ENCODE measurements around the gene APH1B.
A peak's percentile ranks its signal among the peaks of the same experiment; 100 is the strongest.

The APH1B gene

DNA sequence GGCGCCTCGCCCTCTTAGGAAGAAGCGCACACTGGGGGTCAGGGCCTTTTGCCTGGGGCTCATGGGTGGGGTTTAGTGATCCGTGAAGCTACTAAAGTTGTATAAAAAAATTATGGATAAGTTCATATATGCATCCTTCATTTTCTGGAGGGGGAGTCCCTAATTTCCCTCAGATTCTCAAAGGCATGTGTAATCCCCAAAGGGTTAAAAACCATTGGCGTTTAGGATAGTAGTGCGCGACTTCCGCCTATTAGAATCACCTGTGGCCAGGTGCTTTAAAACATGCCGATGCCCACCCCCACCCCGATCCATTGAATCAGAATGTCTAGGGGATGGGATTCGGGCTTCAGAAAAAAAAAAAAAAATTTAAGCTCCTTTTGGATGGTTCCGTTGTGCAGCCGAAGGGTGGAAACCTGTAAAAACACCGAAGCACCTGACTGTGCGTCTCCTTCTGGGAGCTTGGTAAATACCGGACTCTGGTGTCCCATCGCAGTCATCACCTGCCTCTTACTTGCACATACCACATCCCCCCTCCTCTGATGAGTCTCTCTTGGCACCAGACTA, 570 bp downstream of the APH1B start:
- Histone ChIP-seq H3K27me3 (no peaks in the 10 kb centered on the region), H3K36me3 (peaks cover 0 to 21% (median 0%) of the 10 kb centered on the region in 3 donors), H3K27ac (peak overlapping the region; percentile 91 to 99), H3K4me1 (peaks cover 0 to 9% (median 4%) of the 10 kb centered on the region in 4 donors), H3K4me3 (peak overlapping the region; percentile 74 to 99), H3K9me3 (no peaks in the 10 kb centered on the region)
- intact Hi-C loops (cut with DNase I; ENCODE audit: low total_unique reads) = loop anchor here (5.0 kb wide), 1 partner anchor 156 kb away; the partner anchor contains the start of gene LACTB
- TF ChIP-seq, protein P1, sequence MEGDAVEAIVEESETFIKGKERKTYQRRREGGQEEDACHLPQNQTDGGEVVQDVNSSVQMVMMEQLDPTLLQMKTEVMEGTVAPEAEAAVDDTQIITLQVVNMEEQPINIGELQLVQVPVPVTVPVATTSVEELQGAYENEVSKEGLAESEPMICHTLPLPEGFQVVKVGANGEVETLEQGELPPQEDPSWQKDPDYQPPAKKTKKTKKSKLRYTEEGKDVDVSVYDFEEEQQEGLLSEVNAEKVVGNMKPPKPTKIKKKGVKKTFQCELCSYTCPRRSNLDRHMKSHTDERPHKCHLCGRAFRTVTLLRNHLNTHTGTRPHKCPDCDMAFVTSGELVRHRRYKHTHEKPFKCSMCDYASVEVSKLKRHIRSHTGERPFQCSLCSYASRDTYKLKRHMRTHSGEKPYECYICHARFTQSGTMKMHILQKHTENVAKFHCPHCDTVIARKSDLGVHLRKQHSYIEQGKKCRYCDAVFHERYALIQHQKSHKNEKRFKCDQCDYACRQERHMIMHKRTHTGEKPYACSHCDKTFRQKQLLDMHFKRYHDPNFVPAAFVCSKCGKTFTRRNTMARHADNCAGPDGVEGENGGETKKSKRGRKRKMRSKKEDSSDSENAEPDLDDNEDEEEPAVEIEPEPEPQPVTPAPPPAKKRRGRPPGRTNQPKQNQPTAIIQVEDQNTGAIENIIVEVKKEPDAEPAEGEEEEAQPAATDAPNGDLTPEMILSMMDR (IDR thresholded peaks at IDR 0.05) = no peak
- DNase-seq = no peak

DNA sequence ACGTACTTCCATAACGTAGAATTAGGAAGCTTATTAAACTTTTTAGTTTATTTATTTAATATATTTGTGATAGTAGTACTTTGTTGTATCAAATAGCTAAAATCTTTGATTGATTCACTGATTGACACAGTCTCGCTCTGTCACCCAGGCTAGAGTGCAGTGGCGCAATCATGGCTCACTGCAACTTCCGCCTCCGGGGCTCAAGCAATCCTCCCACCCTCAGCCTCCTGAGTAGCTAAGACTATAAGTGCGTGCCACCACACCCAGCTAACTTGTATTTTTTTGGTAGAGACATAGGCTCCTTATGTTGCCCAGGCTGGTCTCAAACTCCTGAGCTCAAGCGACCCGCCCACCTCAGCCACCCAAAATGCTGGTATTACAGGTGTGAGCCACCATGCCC, 5.7 kb downstream of the APH1B start:
- no peak overlapping the region for H3K4me3 ChIP-seq
- no peaks in the 10 kb centered on the region for H3K9me3 ChIP-seq
- peaks cover 0 to 7% (median 2%) of the 10 kb centered on the region in 4 donors for H3K4me1 ChIP-seq
- no peak overlapping the region for H3K27ac ChIP-seq
- TF ChIP-seq, protein P1 (IDR thresholded peaks at IDR 0.05) = no peak
- intact Hi-C loops (cut with DNase I; ENCODE audit: low total_unique reads) = no loop called here
- no peaks in the 10 kb centered on the region for H3K27me3 ChIP-seq
- DNase-seq = peak; percentile 40 to 68
- H3K36me3 ChIP-seq = peaks cover 0 to 46% (median 19%) of the 10 kb centered on the region in 3 donors

DNA sequence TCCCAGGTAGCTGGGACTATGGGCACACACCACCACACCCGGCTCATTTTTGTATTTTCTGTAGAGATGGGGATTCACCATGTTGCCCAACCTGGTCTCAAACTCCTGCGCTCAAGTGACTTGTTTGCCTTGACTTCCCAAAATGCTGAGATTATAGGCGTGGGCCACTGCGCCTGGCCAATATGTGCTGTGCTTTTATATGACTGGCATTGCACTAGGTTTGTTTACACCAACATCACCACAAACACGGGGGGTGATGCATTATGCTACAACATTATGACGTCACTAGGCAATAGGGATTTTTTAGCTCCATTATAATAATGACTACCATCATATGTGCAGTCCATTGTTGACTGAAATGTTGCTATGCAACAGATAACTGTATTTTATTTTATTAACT, 6.9 kb downstream of the APH1B start:
- intact Hi-C loops (cut with DNase I; ENCODE audit: low total_unique reads) = no loop called here
- H3K4me1 ChIP-seq = no peaks in the 10 kb centered on the region
- TF ChIP-seq, protein P1 (IDR thresholded peaks at IDR 0.05) = no peak
- no peak for DNase-seq
- no peaks in the 10 kb centered on the region for H3K9me3 ChIP-seq
- H3K4me3 ChIP-seq = no peak overlapping the region
- no peak overlapping the region for H3K27ac ChIP-seq
- H3K27me3 ChIP-seq = no peaks in the 10 kb centered on the region
- peaks cover 0 to 48% (median 22%) of the 10 kb centered on the region in 3 donors for H3K36me3 ChIP-seq

DNA sequence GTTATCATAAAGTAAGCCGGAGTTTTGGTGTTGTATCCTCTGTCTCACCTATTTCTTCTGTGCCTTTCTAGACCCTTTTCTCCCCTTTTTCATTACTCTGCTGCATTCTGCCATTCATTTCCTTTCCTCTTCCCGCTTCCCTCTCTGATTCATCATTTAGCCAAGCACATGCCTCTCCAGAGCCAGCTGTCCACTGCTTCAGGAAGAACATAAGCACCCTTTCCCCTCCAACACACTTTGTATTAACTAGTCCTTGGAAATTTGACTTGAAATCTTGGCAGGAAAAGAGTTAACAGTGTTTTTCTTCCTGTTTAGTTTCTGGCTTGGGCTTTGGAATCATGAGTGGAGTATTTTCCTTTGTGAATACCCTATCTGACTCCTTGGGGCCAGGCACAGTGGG, 9.7 kb downstream of the APH1B start:
- Histone ChIP-seq H3K27me3 (no peaks in the 10 kb centered on the region), H3K4me3 (no peak overlapping the region), H3K36me3 (peaks cover 0 to 36% (median 22%) of the 10 kb centered on the region in 3 donors), H3K9me3 (no peaks in the 10 kb centered on the region), H3K27ac (no peak overlapping the region), H3K4me1 (peaks cover 0 to 18% (median 12%) of the 10 kb centered on the region in 4 donors)
- TF ChIP-seq, protein P1 (IDR thresholded peaks at IDR 0.05) = no peak
- intact Hi-C loops (cut with DNase I; ENCODE audit: low total_unique reads) = no loop called here
- DNase-seq = no peak

DNA sequence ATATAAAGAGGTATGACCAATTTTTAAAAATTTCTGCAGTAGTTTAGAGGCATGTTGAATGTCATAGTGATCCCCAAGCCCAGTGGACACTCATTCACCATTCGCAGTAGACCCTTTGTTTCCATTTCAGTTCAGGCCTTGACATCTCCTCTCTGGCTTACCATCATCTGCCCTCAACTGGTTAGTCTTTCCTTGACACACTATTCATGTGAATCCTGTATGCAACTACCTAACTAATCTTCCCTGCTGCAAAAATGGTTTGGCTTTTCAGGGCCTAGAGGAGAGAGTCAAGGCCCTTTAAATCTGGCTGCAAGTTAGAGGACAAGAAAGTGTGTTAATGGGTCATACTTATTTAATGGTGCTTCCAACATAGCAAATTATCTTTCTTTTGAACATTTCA, 10.9 kb downstream of the APH1B start:
- intact Hi-C loops (cut with DNase I; ENCODE audit: low total_unique reads) = no loop called here

More for the DNA sequence above, 10.9 kb downstream of the APH1B start:
- TF ChIP-seq, protein P1 (IDR thresholded peaks at IDR 0.05) = no peak
- Histone ChIP-seq H3K36me3 (peaks cover 0 to 36% (median 22%) of the 10 kb centered on the region in 3 donors), H3K9me3 (no peaks in the 10 kb centered on the region), H3K4me3 (no peak overlapping the region), H3K4me1 (peaks cover 0 to 29% (median 15%) of the 10 kb centered on the region in 4 donors), H3K27ac (no peak overlapping the region), H3K27me3 (no peaks in the 10 kb centered on the region)
- DNase-seq = no peak
